Measurements from ENCODE around the gene IKZF2.

- TF ChIP-seq EZH2 (IDR thresholded peaks at IDR 0.05) (no peak), CTCF (IDR thresholded peaks at IDR 0.05) (no peak), EZH2phosphoT487 (IDR thresholded peaks at IDR 0.05) (no peak)
These were observed 59.6 kb downstream of the IKZF2 start for GRCh38 chr2:213091765-213092164.

Measured in neural progenitor cell (in vitro differentiated cells).